ENCODE measurements around the gene EMILIN1.

Gene EMILIN1

GRCh38 chr2:27081984-27082772 lies 3.8 kb downstream of the EMILIN1 start:
- DNase-seq (ENCODE audit: low read depth), result no peak

GRCh38 chr2:27082773-27083409 lies 4.5 kb downstream of the EMILIN1 start:
- DNase-seq (ENCODE audit: low read depth), result no peak

GRCh38 chr2:27083410-27084296 lies 5.2 kb downstream of the EMILIN1 start:
- no peak for DNase-seq (ENCODE audit: low read depth)

- no peak for DNase-seq (ENCODE audit: low read depth)
These were observed 6.1 kb downstream of the EMILIN1 start for GRCh38 chr2:27084297-27085061.

DNA sequence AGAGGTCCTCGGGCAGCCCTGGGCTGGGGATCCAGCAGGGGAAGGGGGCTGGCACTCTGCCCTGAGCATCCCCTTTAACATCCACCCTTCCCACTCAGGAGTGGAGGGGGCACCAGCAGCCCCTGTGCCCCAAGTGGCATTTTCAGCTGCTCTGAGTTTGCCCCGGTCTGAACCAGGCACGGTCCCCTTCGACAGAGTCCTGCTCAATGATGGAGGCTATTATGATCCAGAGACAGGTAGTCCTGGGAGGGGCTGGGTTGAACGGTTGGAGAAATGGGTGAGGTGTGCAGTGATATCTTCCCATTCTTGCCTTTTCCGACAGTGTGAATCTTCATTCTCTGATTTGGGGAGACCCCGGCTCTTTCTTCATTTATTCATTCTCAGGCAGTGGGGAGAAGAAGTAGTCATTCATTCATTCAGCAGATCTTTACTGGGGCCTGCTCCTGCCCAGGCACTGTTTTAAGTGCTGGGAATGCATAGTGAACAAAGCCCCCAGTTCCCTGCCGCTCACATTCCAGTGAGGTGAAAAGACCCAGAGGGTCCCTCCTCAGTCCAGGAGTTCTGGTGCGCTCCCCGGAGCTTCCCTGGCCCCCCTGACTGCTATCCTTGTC lies 6.8 kb downstream of the EMILIN1 start:
- no peak for DNase-seq (ENCODE audit: low read depth)

DNA sequence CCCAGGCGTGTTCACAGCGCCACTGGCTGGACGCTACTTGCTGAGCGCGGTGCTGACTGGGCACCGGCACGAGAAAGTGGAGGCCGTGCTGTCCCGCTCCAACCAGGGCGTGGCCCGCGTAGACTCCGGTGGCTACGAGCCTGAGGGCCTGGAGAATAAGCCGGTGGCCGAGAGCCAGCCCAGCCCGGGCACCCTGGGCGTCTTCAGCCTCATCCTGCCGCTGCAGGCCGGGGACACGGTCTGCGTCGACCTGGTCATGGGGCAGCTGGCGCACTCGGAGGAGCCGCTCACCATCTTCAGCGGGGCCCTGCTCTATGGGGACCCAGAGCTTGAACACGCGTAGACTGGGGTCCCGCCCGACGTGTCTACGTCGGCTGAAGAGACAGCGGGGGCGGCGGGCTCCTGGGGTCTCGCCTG lies 7.3 kb downstream of the EMILIN1 start:
- DNase-seq (ENCODE audit: low read depth), result no peak

GRCh38 chr2:27086090-27086723 lies 7.8 kb downstream of the EMILIN1 start:
- DNase-seq (ENCODE audit: low read depth), result peak; percentile 99

GRCh38 chr2:27086724-27087593 lies 8.5 kb downstream of the EMILIN1 start, which contains the start of gene KHK:
Gene KHK, plus strand, starts transcription at chr2:27086772. Its CDS starts 488 bp downstream, at chr2:27087260.
- DNase-seq (ENCODE audit: low read depth), result no peak

- DNase-seq (ENCODE audit: low read depth), result no peak
These were observed 9.5 kb downstream of the EMILIN1 start for GRCh38 chr2:27087823-27088410.

GRCh38 chr2:27088634-27089033 lies 10.2 kb downstream of the EMILIN1 start:
- no peak for DNase-seq (ENCODE audit: low read depth)

DNA sequence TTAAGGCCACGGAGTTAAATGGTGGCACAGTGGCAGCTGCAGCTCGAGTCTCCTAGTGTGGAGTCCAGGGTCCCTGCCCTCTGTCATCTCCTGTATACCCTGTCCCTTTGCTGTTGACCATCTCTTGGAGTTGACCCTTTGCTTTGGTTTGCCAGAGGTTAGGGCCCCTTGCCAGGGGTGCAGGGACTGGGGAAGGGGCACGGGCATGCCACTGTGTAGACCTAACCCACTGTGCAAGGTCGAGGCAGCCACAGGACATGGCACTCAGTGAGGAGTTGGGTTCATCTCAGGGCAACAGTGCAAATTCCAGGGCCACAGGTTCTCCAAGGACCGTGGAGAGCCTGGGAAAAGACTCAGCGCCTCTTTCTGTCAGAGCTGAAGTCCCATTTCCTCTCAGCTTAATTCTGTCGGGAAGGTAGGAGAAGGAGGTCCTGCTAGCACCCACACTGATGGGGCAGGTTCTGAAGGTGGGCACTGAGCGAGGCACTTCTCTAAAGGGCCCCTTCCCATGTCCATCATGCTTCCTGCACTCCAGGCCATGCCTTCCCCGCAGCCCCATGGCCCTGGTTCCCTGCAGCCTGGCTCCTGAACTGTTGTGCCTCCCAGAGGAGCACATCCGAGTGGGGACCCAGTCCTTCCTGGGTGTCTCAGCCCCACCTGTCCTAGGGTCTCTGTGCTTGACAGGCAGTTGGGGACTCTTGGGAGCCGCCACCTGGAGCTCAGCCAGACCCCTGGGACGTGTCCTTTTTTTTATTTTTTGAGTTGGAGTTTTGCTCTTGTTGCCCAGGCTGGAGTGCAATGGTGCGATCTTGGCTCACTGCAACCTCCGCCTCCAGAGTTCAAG lies 10.9 kb downstream of the EMILIN1 start:
- no peak for DNase-seq (ENCODE audit: low read depth)

DNA sequence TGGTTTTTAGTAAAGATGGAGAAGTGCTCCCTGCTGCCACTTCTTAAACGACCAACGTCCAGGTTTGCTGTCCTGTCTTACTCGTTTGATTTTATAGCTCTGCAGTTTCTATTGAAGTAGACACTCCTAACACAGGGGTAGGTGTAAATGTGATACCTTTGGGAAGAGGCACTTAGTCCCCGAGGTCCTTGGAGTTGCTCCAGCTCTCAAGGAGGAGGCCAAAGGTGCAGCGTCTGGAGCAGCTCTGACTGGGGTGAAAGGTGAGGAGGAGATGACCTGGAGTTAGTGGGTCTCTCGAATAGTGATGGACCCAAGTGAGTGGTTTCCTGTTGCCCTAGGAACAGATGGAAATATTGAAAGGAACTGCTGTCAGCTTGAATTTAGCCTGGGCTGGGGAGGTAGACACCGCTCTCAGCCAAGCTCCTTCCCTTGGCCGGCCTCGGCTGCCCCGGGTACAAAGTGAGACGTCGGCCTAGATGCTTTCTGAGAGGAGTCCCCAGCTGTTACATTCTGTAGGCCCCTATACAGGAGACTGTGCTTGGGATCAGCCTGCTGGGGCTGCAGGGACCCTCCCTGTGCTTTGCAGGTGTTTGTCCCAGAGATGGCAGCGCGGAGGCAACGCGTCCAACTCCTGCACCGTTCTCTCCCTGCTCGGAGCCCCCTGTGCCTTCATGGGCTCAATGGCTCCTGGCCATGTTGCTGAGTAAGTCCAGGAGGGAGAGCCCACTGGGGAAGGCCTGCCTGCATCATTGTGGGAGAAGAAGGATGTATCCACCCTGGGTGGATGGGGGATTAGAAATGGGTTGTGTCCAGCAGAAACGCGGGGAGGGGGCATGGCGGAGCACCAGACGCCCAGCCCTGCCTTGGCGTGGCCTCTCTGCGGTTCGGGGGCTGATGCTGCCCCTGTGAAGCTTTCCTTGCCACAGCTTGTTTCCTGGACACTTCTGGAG lies 13.6 kb downstream of the EMILIN1 start:
- no peak for DNase-seq (ENCODE audit: low read depth)

DNA sequence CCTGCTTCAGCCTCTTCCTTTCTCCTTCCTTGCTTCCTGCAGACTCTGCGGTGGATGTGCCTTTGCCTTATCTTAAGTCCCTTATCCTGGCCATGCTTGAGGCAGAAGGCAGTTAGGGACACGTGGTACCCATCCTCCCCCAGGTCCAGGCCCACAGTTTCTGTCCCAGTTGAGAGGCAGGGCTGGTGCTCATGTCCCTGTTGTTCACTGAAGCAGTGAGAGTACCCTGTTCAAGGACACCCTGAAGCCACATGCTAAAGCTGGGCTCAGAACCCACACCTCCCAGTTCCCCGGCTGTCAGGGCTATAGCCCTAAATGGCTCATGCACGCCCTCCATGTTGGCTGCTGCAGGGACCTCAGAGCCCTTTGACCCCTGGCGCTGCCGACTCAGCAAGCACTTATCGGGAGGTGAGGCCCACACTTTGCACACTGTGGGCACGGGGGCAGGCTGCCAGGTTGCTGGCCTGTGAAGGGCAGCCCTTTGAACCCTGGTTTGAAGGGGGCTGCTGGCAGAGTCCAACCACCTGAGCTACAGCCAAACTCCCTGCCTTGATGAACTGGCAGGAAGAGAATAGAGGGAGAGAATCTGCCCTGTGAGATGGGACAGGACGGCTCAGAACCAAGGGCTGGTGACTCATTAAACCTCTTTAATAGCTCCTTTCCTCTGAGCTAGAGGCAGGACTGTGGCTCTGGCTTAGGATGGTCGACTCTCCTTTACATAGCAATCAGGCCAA lies 14.4 kb downstream of the EMILIN1 start:
- DNase-seq (ENCODE audit: low read depth), result no peak

DNA sequence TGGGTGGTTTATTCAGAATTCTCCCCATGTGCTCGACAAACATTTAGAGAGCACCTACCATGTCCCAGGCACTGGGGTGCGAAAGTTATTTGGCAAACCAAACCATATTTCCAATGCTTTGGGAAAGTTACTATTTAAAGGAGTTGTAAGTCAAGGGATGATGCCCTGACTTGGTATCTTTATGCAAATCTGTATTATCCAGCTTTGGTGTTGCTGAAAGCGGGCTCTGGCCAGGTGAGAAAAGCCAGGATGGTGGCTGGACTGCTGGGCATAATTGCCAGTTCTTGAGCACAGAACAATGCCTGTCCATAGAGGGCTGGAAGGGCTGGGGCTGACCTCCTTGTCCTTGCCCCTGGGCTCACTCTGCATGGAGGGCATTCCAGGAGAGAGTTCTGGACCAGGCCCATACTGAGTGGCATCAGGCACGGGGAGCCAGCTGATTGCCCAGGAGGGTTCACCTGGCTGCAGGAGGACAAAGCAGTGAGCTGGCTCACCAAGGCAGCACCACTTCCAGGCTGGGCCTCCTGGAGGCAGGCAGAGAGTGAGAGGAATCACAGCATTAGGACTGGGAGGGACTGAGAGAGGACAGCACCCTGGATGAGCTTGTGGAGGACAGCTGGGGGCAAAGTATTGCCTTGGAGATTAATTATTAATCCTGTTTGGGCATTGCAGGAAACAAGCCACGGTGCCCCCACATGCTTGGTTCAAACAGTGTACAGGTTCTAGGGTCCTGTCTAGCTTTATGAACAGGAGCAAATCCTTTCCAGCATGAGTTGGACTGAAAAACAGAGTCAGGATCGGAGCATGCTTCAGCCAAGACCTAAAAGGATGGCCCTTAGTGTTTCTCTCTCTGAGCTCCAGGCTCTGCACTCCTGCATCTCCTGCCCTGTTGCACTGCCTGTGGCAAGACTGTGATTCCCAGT lies 15.3 kb downstream of the EMILIN1 start:
- DNase-seq (ENCODE audit: low read depth), result no peak

DNA sequence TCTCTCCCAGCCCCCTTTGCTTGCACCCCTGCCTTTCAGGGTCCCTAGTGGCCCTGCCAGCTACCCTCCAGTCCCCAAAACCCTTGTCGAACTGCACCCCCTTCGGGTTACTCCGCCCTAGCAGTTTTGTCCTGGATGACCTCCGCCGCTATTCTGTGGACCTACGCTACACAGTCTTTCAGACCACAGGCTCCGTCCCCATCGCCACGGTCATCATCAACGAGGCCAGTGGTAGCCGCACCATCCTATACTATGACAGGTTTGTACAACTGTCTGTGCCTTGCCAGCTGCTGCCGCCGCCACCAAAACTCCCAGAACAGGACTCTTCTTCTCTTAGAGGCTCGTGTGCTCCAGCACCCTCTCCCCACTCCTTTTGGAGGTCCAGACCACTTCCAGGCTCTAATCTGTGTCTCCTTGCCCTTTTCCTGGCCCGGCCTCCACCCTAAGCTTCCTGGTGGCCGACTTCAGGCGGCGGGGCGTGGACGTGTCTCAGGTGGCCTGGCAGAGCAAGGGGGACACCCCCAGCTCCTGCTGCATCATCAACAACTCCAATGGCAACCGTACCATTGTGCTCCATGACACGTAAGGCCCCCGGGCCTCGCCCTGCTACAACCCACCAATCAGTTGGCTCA lies 16.1 kb downstream of the EMILIN1 start:
- no peak for DNase-seq (ENCODE audit: low read depth)

Data from stimulated activated CD8-positive, alpha-beta memory T cell treated with anti-CD3 and anti-CD28 coated beads, Interleukin-15, amount 100 ng/mL, for 24 hours (primary cell).